H9 (cell line): Measurements from ENCODE around the gene SETBP1. TPM values are rescaled to one million over a fixed set of nuclear protein-coding genes. Genes with fewer than 3 reads are reported as not detected.

ENCODE experiments used
- DNase-seq: peaks from one replicate; pipeline ENCODE4 v3.0.0-alpha.2; 2017
- H2AFZ ChIP-seq: one replicate; pipeline ENCODE4 v1.6.1; 2013; ENCODE audit warnings: mild to moderate bottlenecking, low read length, control low read depth, moderate library complexity
- H2AK5ac ChIP-seq: 2 replicates; pipeline ENCODE4 v1.6.1; 2013; ENCODE audit warnings: low read length, control low read depth, mixed read lengths; ENCODE audit not compliant: insufficient read length
- H2BK120ac ChIP-seq: one replicate; pipeline ENCODE4 v1.6.1; 2013; ENCODE audit warnings: low read depth, mild to moderate bottlenecking, low read length, control low read depth, inconsistent platforms; ENCODE audit not compliant: poor library complexity, severe bottlenecking
- H2BK12ac ChIP-seq: 2 replicates; pipeline ENCODE4 v1.6.1; 2013; ENCODE audit warnings: low read length, control low read depth, mixed read lengths, low read depth; ENCODE audit not compliant: insufficient read length
- H2BK15ac ChIP-seq: 2 replicates; pipeline ENCODE4 v1.6.1; 2013; ENCODE audit warnings: low read depth, low read length, control low read depth
- H2BK20ac ChIP-seq: one replicate; pipeline ENCODE4 v1.6.1; 2013; ENCODE audit warnings: low read depth, mild to moderate bottlenecking, low read length, control low read depth, inconsistent platforms; ENCODE audit not compliant: poor library complexity, severe bottlenecking
- H2BK5ac ChIP-seq: 2 replicates; pipeline ENCODE4 v1.6.1; 2013; ENCODE audit warnings: low read length, control low read depth, mixed read lengths; ENCODE audit not compliant: insufficient read length
- H3K14ac ChIP-seq: 2 replicates; pipeline ENCODE4 v1.6.1; 2013; ENCODE audit warnings: low read length, control low read depth; ENCODE audit not compliant: insufficient read depth
- H3K18ac ChIP-seq: 2 replicates; pipeline ENCODE4 v1.6.1; 2013; ENCODE audit warnings: low read depth, mild to moderate bottlenecking, mixed read lengths, low read length, control low read depth; ENCODE audit not compliant: insufficient read length
- H3K23ac ChIP-seq: 2 replicates; pipeline ENCODE4 v1.6.1; 2013; ENCODE audit warnings: low read length, control low read depth, mixed read lengths, low read depth; ENCODE audit not compliant: insufficient read length
- H3K23me2 ChIP-seq: 2 replicates; pipeline ENCODE4 v1.6.1; 2013; ENCODE audit warnings: low read depth, mild to moderate bottlenecking, mixed read lengths, low read length, control low read depth; ENCODE audit not compliant: insufficient read length, poor library complexity, severe bottlenecking
- H3K27ac ChIP-seq: 2 replicates; pipeline ENCODE4 v1.5.1; 2013; ENCODE audit warnings: low read length, control low read depth, mixed read lengths, low read depth; ENCODE audit not compliant: insufficient read length
- H3K27me3 ChIP-seq: 2 replicates; pipeline ENCODE4 v1.6.1; 2013; ENCODE audit warnings: low read length, control low read depth, inconsistent platforms; ENCODE audit not compliant: insufficient read depth
- H3K4ac ChIP-seq: 2 replicates; pipeline ENCODE4 v1.6.1; 2013; ENCODE audit warnings: low read depth, mild to moderate bottlenecking, control low read depth, inconsistent platforms, low read length, moderate library complexity
- H3K4me1 ChIP-seq: 2 replicates; pipeline ENCODE4 v1.6.1; 2013; ENCODE audit warnings: low read length, control low read depth, inconsistent platforms; ENCODE audit not compliant: insufficient read depth
- H3K4me2 ChIP-seq: 2 replicates; pipeline ENCODE4 v1.6.1; 2013; ENCODE audit warnings: low read length, control low read depth, mixed read lengths; ENCODE audit not compliant: insufficient read length, insufficient read depth
- H3K56ac ChIP-seq: 2 replicates; pipeline ENCODE4 v1.6.1; 2013; ENCODE audit warnings: low read depth, mild to moderate bottlenecking, mixed read lengths, low read length, control low read depth; ENCODE audit not compliant: insufficient read length
- H3K79me1 ChIP-seq: 2 replicates; pipeline ENCODE4 v1.6.1; 2013; ENCODE audit warnings: low read depth, mild to moderate bottlenecking, moderate library complexity, low read length, control low read depth, inconsistent platforms; ENCODE audit not compliant: insufficient read depth, poor library complexity, severe bottlenecking
- H3K79me2 ChIP-seq: 2 replicates; pipeline ENCODE4 v1.6.1; 2013; ENCODE audit warnings: low read length, control low read depth, inconsistent platforms; ENCODE audit not compliant: insufficient read depth
- H3K9ac ChIP-seq: 2 replicates; pipeline ENCODE4 v1.6.1; 2013; ENCODE audit warnings: low read length, control low read depth, mixed read lengths; ENCODE audit not compliant: insufficient read length; ENCODE audit errors: extremely low read depth
- H3K9me3 ChIP-seq: one replicate; pipeline ENCODE4 v1.6.1; 2013; ENCODE audit warnings: low read depth, low read length, inconsistent platforms; ENCODE audit not compliant: control insufficient read depth
- H3T11ph ChIP-seq: one replicate; pipeline ENCODE4 v1.6.1; 2013; ENCODE audit warnings: mild to moderate bottlenecking, low read length, control low read depth, inconsistent platforms
- H4K20me1 ChIP-seq: one replicate; pipeline ENCODE4 v1.6.1; 2013; ENCODE audit not compliant: control insufficient read depth, insufficient read length, insufficient read depth
- H4K5ac ChIP-seq: 2 replicates; pipeline ENCODE4 v1.6.1; 2013; ENCODE audit warnings: low read depth, mild to moderate bottlenecking, mixed read lengths, low read length, control low read depth; ENCODE audit not compliant: insufficient read length
- H4K8ac ChIP-seq: replicated peaks from 2 replicates; pipeline ENCODE4 v1.6.1; 2013; ENCODE audit warnings: low read length, control low read depth, mixed read lengths, low read depth; ENCODE audit not compliant: insufficient read length
- H4K91ac ChIP-seq: 2 replicates; pipeline ENCODE4 v1.6.1; 2013; ENCODE audit warnings: low read depth, mild to moderate bottlenecking, moderate library complexity, mixed read lengths, low read length, control low read depth; ENCODE audit not compliant: insufficient read length
- H3K27ac Mint-ChIP-seq, 3 experiments: 2 replicates in 2 of 3; 3 replicates in 1 of 3; pipeline ENCODE4 v1.8.0; 2020 to 2021; ENCODE audit warnings: mixed read lengths in 3 of 3, mild to moderate bottlenecking in 1 of 3, moderate library complexity in 1 of 3
- H3K27me3 Mint-ChIP-seq: 2 replicates; pipeline ENCODE4 v1.8.0; 2021; ENCODE audit warnings: low read depth, mild to moderate bottlenecking, moderate library complexity, mixed read lengths
- H3K36me3 Mint-ChIP-seq, 3 experiments: 2 replicates in 2 of 3; 3 replicates in 1 of 3; pipeline ENCODE4 v1.8.0; 2020 to 2021; ENCODE audit warnings: low read depth in 3 of 3, mixed read lengths in 3 of 3; ENCODE audit not compliant: insufficient read depth in 1 of 3
- H3K4me1 Mint-ChIP-seq, 2 experiments: 2 replicates each; pipeline ENCODE4 v1.8.0; 2020; ENCODE audit warnings: mixed read lengths in 2 of 2
- H3K4me3 Mint-ChIP-seq, 2 experiments: 2 replicates in 1 of 2; 3 replicates in 1 of 2; pipeline ENCODE4 v1.8.0; 2020 to 2021; ENCODE audit warnings: mild to moderate bottlenecking in 2 of 2, mixed read lengths in 2 of 2, moderate library complexity in 1 of 2
- H3K9me3 Mint-ChIP-seq, 2 experiments: 2 replicates in 1 of 2; 3 replicates in 1 of 2; pipeline ENCODE4 v1.8.0; 2020; ENCODE audit warnings: mild to moderate bottlenecking in 2 of 2, mixed read lengths in 2 of 2, moderate library complexity in 1 of 2
- WGBS: extraction: QIAGEN DNeasy Blood & Tissue Kit; methylation state at CpG from one replicate; pipeline ENCODE4 v1.1.7; 2013; ENCODE audit warnings: missing lambda C conversion rate, low lambda C conversion rate, mixed read lengths; ENCODE audit not compliant: insufficient read length; ENCODE audit errors: extremely low coverage; 5-methylcytosine and 5-hydroxymethylcytosine counted together
- total RNA-seq: library from RNA; stranded (reverse); gene quantifications from 2 replicates; pipeline ENCODE4 v1.2.1, GENCODE V29; 2021
- TF ChIP-seq, protein P1 (sequence below): fragments of 200-600 bp; sonication (generic); conservative IDR thresholded peaks from 3 replicates; pipeline ENCODE4 v1.8.0; 2021; ENCODE audit warnings: antibody characterized with exemption, mild to moderate bottlenecking

The SETBP1 gene
- total RNA-seq, 1 experiment from 2014 or later, result 4.6 TPM

DNA sequence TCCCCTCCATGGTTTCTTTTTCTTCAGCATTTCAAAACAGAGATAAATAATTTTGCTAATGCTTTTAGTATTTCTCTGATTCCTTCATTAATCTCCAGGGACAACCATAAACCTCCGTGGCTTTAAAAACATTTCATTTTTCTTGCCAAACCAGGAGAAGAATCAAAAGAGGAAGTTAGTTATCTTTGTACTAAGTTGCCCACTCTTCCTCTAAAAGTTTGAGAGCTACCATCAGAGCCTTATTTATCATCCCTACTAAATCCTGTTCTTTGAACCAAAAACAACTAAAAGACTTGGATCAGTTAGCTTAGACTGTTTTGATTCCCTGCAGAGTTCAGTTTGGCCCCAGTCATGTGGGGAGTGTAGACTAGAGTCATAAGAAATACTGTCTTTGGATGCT is 208.4 kb downstream of the SETBP1 start:
- Histone ChIP-seq H2BK20ac (no peak overlapping the region), H3K4me1 (no peaks in the 10 kb centered on the region), H3K18ac (no peak overlapping the region), H3K79me1 (no peaks in the 10 kb centered on the region), H4K20me1 (no peaks in the 10 kb centered on the region), H3T11ph (no peak overlapping the region), H4K5ac (no peak overlapping the region), H3K14ac (no peak overlapping the region), H3K9ac (no peak overlapping the region), H2BK12ac (no peak overlapping the region), H3K9me3 (no peaks in the 10 kb centered on the region), H4K91ac (no peak overlapping the region), H2BK15ac (no peak overlapping the region), H3K27me3 (no peaks in the 10 kb centered on the region), H3K27ac (no peak overlapping the region), H3K79me2 (no peaks in the 10 kb centered on the region), H3K56ac (no peak overlapping the region), H3K4me2 (no peak overlapping the region), H2AK5ac (no peak overlapping the region), H3K23me2 (no peaks in the 10 kb centered on the region), H3K4ac (no peak overlapping the region), H4K8ac (no peak overlapping the region), H2BK5ac (no peak overlapping the region), H2BK120ac (no peak overlapping the region), H2AFZ (no peak overlapping the region), H3K23ac (no peak overlapping the region)
- no peak overlapping the region for H3K27ac Mint-ChIP-seq
- no peak overlapping the region for H3K4me3 Mint-ChIP-seq
- TF ChIP-seq, protein P1, sequence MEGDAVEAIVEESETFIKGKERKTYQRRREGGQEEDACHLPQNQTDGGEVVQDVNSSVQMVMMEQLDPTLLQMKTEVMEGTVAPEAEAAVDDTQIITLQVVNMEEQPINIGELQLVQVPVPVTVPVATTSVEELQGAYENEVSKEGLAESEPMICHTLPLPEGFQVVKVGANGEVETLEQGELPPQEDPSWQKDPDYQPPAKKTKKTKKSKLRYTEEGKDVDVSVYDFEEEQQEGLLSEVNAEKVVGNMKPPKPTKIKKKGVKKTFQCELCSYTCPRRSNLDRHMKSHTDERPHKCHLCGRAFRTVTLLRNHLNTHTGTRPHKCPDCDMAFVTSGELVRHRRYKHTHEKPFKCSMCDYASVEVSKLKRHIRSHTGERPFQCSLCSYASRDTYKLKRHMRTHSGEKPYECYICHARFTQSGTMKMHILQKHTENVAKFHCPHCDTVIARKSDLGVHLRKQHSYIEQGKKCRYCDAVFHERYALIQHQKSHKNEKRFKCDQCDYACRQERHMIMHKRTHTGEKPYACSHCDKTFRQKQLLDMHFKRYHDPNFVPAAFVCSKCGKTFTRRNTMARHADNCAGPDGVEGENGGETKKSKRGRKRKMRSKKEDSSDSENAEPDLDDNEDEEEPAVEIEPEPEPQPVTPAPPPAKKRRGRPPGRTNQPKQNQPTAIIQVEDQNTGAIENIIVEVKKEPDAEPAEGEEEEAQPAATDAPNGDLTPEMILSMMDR, result no peak
- peaks cover 0 to 5% of the 10 kb centered on the region in 2 experiments; a peak in 2 of 4 replicates for H3K4me1 Mint-ChIP-seq
- no peaks in the 10 kb centered on the region for H3K27me3 Mint-ChIP-seq
- DNase-seq, result no peak
- no CpG with 5 or more reads among the region's 1 CpG for WGBS
- peaks cover 6 to 16% (median 9%) of the 10 kb centered on the region in 3 experiments for H3K36me3 Mint-ChIP-seq
- H3K9me3 Mint-ChIP-seq, result peaks cover 11 to 17% of the 10 kb centered on the region in 2 experiments
